Amygdala (tissue), 56 donors: ENCODE data around the gene TPPP2.
"Not testable (repeated sequence)": the region's sequence is repeated elsewhere in the genome, so short reads cannot be mapped to it uniquely, and the experiment has no call there.

ENCODE experiments used
- DNase-seq, 56 donors: peaks; one replicate each; lab custom pipeline; 2025; lab: John Stamatoyannopoulos, UW

Gene TPPP2

GRCh38 chr14:21029917-21030316 is at the start of gene TPPP2:
TSS of gene TPPP2 (plus strand) at chr14:21030217. CDS start at chr14:21030582, 365 bp downstream.
- no peak for DNase-seq

GRCh38 chr14:20980906-20981305 is 49.1 kb upstream of the TPPP2 start:
- DNase-seq, result no peak

GRCh38 chr14:20982646-20983369 is 47.2 kb upstream of the TPPP2 start:
- DNase-seq, result no peak

GRCh38 chr14:20985650-20986049 is 44.4 kb upstream of the TPPP2 start:
- DNase-seq, result not testable (repeated sequence)

- DNase-seq, result no peak
These were observed 43.2 kb upstream of the TPPP2 start for GRCh38 chr14:20986811-20987210.

GRCh38 chr14:20988717-20989470 is 41.1 kb upstream of the TPPP2 start:
- DNase-seq, result no peak

DNA sequence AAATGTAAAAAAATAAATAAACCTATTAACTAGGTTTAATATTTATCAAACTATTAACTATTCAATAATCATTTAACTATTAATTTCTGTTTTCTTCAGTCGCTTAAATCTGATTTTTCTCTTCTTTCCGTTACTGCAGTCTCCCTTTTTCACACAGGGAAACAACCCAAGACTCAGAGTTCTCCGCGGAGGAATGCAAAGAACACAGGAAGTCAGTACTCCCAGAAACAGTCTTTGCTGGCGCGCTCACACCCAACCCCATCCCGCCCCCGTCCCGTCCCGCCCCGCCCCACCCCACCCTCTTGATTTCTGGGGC is 40.6 kb upstream of the TPPP2 start:
- no peak for DNase-seq

DNA sequence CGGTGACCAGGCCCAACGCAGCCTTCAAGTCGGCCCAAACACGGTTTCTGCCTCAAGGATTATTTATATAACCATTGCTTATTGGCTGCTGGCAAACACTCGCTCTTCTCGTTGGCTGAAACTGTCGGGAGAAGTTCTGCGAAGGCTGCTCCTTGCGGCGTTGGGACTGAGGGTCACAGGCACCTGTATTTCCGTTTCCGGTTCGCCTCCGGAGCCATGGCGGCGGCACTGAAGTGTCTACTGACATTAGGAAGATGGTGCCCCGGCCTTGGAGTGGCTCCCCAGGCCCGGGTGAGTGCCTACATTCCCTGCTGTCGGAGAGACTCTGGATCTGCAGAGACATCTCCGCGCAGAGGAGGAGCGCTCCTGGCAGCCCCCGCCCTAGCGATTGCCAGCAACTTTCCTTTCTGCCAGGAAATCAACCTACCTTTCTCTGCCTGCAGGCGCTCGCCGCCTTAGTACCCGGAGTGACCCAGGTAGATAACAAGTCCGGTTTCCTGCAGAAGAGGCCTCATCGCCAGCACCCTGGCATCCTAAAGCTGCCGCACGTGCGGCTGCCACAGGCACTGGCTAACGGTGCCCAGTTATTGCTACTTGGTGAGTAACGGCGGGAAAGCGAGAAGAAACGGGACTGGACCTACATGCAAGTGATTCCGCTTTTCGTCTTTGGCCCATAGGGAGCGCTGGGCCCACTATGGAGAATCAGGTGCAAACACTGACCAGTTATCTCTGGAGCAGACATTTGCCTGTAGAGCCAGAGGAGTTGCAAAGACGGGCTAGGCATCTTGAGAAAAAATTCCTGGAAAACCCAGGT is 40.0 kb upstream of the TPPP2 start, which contains the start of gene METTL17:
TSS of gene METTL17 (plus strand) at position 194 of the 814 bp plus-strand sequence. CDS start at position 217, 23 bp downstream.
- DNase-seq, result peak; percentile 46 to 95 (median 84)

DNA sequence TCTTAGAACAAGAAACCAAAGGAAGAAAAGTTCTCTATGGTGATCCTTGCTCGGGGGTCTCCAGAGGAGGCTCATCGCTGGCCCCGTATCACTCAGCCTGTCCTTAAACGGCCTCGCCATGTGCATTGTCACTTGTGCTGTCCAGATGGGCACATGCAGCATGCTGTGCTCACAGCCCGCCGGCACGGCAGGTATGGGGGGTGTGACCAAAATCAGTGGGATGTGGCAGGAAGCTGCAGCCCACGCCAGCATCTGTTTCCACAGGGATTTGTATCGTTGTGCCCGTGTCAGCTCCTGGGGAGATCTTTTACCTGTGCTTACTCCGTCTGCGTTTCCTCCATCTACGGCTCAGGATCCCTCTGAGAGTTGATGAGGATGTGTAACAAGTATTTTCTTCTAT is 33.5 kb upstream of the TPPP2 start:
- no peak for DNase-seq

GRCh38 chr14:20997115-20997514 is 32.9 kb upstream of the TPPP2 start:
- DNase-seq, result no peak

GRCh38 chr14:20997564-20997963 is 32.5 kb upstream of the TPPP2 start:
- DNase-seq, result no peak

GRCh38 chr14:20998139-20998538 is 31.9 kb upstream of the TPPP2 start:
- no peak for DNase-seq

DNA sequence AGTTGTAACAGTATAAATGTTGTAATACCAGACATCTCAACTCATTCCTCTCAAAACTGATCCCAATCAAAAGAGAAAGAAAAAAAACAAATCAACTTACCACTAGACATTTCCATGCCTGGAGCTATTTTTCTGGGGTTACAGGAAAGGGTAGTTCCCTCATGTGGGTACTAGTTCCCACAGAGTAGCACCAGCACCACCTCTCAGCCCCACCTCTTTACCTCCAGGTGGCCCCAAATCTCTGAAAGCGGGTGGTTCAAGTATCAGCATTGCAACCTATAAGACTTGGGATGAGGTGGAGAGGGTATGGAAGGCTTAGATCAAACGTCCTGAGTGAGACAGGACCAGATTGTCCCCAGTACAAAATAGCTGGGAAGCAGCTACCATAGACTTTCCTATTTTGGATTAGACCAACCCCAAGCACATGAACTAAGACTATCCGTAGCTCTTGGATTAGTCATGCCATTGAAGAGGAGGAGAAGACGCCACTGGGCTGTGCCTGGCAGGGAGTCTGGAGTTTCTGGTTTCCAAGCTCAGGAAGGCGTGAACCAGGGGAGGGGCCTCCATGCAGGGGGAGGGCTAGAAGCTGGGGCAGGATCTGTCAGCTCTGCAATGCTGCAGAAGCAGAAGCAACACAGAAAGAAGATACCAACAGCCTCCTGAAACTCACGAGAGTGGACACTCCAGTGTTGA is 31.2 kb upstream of the TPPP2 start, which contains the start of gene SLC39A2:
TSS of gene SLC39A2 (plus strand) at position 620 of the 693 bp plus-strand sequence. CDS start 154 bp downstream, outside the sequence.
- no peak for DNase-seq

DNA sequence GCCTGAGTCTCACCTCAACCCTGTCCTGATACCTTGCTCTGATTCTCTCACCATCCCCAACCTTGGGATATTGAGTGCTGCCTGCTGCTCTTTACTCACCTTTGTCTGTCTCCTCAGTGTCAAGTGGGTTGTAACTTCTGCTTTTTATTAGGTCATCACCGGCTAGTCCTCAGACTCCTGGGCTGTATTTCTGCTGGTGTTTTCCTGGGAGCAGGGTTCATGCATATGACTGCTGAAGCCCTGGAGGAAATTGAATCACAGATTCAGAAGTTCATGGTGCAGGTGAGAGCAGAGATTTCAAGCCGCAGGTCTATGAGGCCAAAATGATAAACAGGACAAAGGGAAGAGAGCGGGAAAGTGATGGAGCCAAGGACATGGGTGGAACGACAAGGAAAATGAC is 30.4 kb upstream of the TPPP2 start:
- DNase-seq, result no peak

DNA sequence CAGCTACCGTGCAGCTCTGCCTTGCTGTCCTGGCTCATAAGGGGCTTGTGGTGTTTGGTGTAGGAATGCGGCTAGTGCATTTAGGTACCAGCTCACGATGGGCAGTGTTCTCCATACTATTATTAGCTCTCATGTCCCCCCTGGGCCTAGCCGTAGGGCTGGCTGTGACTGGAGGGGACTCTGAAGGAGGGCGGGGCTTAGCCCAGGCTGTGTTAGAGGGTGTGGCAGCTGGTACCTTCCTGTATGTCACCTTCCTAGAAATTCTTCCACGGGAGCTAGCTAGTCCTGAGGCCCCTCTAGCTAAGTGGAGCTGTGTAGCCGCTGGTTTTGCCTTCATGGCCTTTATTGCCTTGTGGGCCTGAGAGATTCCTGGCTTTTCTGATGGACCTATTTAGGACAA is 28.8 kb upstream of the TPPP2 start:
- DNase-seq, result no peak

- no peak for DNase-seq
These were observed 26.1 kb upstream of the TPPP2 start for GRCh38 chr14:21003788-21004346.

GRCh38 chr14:21009721-21010120 is 20.3 kb upstream of the TPPP2 start:
- DNase-seq, result not testable (repeated sequence)

DNA sequence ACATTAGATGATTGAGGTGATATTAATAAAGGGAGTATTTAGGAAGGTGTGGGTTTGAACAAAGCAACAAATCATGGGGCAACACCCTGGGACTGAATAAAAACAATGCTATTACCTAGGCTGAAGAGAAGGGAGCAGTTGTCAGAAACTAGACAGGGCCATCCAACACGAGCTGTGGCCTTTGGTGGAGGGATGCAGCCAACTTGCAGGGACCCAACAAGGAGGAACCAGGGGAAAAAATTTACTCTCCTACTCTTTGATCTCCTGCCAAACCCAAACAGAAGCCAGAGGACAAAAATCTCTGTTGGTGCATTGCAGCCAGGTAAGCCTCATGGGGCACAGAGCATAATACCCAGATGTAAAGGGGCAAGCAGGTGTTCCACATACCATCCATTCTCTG is 18.9 kb upstream of the TPPP2 start:
- no peak for DNase-seq

DNA sequence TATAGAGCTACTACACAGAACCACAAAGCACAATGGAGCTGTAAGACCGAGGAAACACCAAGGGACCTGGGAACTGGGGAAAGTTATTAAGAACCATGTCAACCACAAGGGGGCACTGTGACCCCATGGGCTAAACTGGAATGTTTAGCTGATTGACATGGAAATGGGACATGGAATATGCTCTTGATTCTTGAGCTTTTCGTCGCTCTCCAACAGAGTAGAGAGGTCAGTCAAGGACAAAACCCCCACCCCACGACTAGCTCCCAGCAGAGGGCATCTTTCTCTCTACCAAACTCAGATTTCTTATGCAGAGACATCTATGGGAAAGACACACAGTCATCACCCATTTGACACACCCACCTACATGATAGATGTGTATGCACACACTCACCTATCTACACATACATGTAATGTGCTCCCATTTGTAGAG is 15.2 kb upstream of the TPPP2 start:
- DNase-seq, result peak; percentile 24 to 96 (median 75)

DNA sequence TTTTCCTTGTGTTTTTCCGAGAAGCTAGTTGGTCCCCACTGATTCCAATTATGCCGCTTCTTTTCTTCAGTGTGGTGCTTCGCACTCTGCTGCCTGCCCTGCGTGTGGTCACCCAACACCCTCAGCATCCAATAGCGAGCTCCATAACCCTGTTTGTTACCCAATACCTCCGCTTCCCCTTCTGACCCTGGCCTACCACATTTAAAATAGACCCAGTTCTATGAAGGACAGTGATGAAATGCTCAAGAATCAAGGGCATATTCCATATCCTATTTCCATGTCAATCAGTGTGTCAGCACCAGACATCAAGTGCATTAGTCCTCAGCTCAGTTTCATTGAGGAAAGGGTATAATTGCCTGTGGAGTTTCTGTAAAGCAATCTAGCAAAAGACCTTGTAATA is 14.7 kb upstream of the TPPP2 start:
- peak in 2 of 56 donors; percentile 11 to 20 for DNase-seq
